WTC11 (cell line): Measurements from ENCODE around the gene TMEM178B.

ENCODE experiments used
- ATF3 ChIP-seq: sonication (generic); formaldehyde crosslinking; conservative IDR thresholded peaks from 2 replicates; pipeline ENCODE4 v1.8.1; 2022; ENCODE audit warnings: mild to moderate bottlenecking, missing genetic modification reagents
- CTCF ChIP-seq: fragments of 200-600 bp; IDR thresholded peaks from 2 replicates; pipeline ENCODE4 v1.8.0; 2022; ENCODE audit warnings: antibody characterized with exemption
- E2F5 ChIP-seq: sonication (generic); formaldehyde crosslinking; IDR thresholded peaks from 2 replicates; pipeline ENCODE4 v1.8.1; 2022; ENCODE audit warnings: mild to moderate bottlenecking, moderate library complexity, missing genetic modification reagents
- ELF4 ChIP-seq: sonication (generic); formaldehyde crosslinking; IDR thresholded peaks from 2 replicates; pipeline ENCODE4 v1.8.1; 2022; ENCODE audit warnings: low read depth, mild to moderate bottlenecking, moderate library complexity, missing genetic modification reagents
- HMGXB4 ChIP-seq: sonication (generic); formaldehyde crosslinking; IDR thresholded peaks from 2 replicates; pipeline ENCODE4 v1.8.1; 2023; ENCODE audit warnings: mild to moderate bottlenecking, moderate library complexity, missing genetic modification reagents
- IRF2 ChIP-seq: sonication (generic); formaldehyde crosslinking; IDR thresholded peaks from 2 replicates; pipeline ENCODE4 v1.8.0; 2022; ENCODE audit warnings: low read depth, missing genetic modification reagents, borderline replicate concordance
- MAX ChIP-seq: sonication (generic); formaldehyde crosslinking; IDR thresholded peaks from 2 replicates; pipeline ENCODE4 v1.8.0; 2022; ENCODE audit warnings: mild to moderate bottlenecking, missing genetic modification reagents
- USF1 ChIP-seq: sonication (generic); formaldehyde crosslinking; IDR thresholded peaks from 2 replicates; pipeline ENCODE4 v1.8.0; 2022; ENCODE audit warnings: mild to moderate bottlenecking, missing genetic modification reagents
- USF2 ChIP-seq: sonication (generic); formaldehyde crosslinking; IDR thresholded peaks from 2 replicates; pipeline ENCODE4 v1.8.1; 2023; ENCODE audit warnings: mild to moderate bottlenecking, missing genetic modification reagents, moderate library complexity
- ZNF138 ChIP-seq: sonication (generic); formaldehyde crosslinking; conservative IDR thresholded peaks from 2 replicates; pipeline ENCODE4 v1.8.1; 2022; ENCODE audit warnings: mild to moderate bottlenecking, moderate library complexity, missing genetic modification reagents
- ZNF263 ChIP-seq: sonication (generic); formaldehyde crosslinking; IDR thresholded peaks from 2 replicates; pipeline ENCODE4 v1.8.1; 2022; ENCODE audit warnings: low read depth, mild to moderate bottlenecking, moderate library complexity, missing genetic modification reagents
- ZNF396 ChIP-seq: fragments of 250-450 bp; sonication (Bioruptor Pico); IDR thresholded peaks from 2 replicates; pipeline ENCODE4 v1.8.0; 2021; ENCODE audit warnings: mild to moderate bottlenecking, moderate library complexity, borderline replicate concordance

GRCh38 chr7:141161550-141162535 is 88.0 kb downstream of the TMEM178B start:
- TF ChIP-seq CTCF (no peak), ATF3 (no peak), ZNF138 (CRISPR knock-in tag) (no peak), MAX (CRISPR knock-in tag) (no peak), USF2 (CRISPR knock-in tag) (no peak), ELF4 (CRISPR knock-in tag) (no peak), USF1 (CRISPR knock-in tag) (no peak), ZNF263 (CRISPR knock-in tag) (no peak), HMGXB4 (no peak), E2F5 (CRISPR knock-in tag) (no peak), IRF2 (CRISPR knock-in tag) (no peak), ZNF396 (CRISPR knock-in tag) (no peak)
